ENCODE measurements around the gene TTC3.

DNA sequence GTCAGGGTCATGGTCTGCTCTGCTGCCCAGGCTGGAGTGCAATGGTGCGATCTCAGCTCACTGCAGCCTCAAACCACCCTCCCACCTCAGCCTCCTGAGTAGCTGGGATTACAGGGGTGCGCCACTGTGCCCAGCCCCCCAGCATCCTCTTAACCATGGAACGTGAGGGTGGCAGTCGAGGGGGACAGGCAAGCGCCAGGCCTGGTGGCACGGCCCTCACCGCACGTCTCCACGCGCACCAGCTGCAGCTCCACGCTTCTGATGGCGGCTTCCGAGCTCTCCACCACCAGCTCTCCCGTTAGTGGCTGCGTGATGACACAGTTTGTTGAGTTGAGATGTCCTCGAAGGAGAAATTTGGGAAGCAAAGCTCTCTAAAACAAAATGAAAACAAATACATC lies 154.9 kb downstream of the TTC3 start:
- TF ChIP-seq CTCF (IDR thresholded peaks at IDR 0.05), result no peak
- TF ChIP-seq POLR2A (IDR thresholded peaks at IDR 0.05), result no peak
